Left lung (tissue), 10 donors: ENCODE measurements around the gene GMIP. TPM values are rescaled to one million over a fixed set of nuclear protein-coding genes. Genes with fewer than 3 reads are reported as not detected.
A peak's percentile ranks its signal among the peaks of the same experiment; 100 is the strongest.

Experiments used
- ATAC-seq: fragments of 200-7000 bp; cut with Tn5 transposase; one replicate; pipeline ENCODE4 v1.9.1; 2020; ENCODE audit warnings: moderate library complexity
- DNase-seq, 4 donors: peaks; one replicate each; pipeline ENCODE4 v3.0.0-alpha.2; 2013 to 2020
- H3K27ac ChIP-seq, 2 donors: fragments of 200-600 bp; sonication (generic) in 1 of 2; one replicate each; pipeline versions ENCODE4 v1.5.0 to v1.8.0; 2020 to 2021
- H3K27me3 ChIP-seq, 2 donors: fragments of 200-600 bp; sonication (generic) in 1 of 2; one replicate each; pipeline versions ENCODE4 v1.5.0 to v1.8.0; 2020 to 2021
- H3K36me3 ChIP-seq, 2 donors: fragments of 200-600 bp; sonication (generic) in 1 of 2; one replicate each; pipeline versions ENCODE4 v1.5.0 to v1.8.0; 2020 to 2021
- H3K4me1 ChIP-seq, 2 donors: fragments of 200-600 bp; one replicate each; pipeline ENCODE4 v1.8.0; 2021
- H3K4me3 ChIP-seq, 2 donors: fragments of 200-600 bp; sonication (generic) in 1 of 2; one replicate each; pipeline versions ENCODE4 v1.5.0 to v1.8.0; 2020 to 2021; ENCODE audit warnings: mild to moderate bottlenecking in 1 of 2
- H3K9me3 ChIP-seq, 2 donors: fragments of 200-600 bp; sonication (generic) in 1 of 2; one replicate each; pipeline versions ENCODE4 v1.5.0 to v1.8.0; 2020 to 2021
- CTCF ChIP-seq, 2 donors: fragments of 200-600 bp; sonication (generic) in 1 of 2; IDR thresholded peaks; one replicate each; pipeline versions ENCODE4 v1.5.0 to v1.8.0; 2021; ENCODE audit warnings: antibody characterized with exemption in 2 of 2
- intact Hi-C, 2 donors: fragments of 100-400 bp; cut with DNase I; formaldehyde crosslinking; loops; one replicate each; pipeline versions ENCODE4 v1.11.2 to v1.14.2; 2022
- polyA plus RNA-seq, 6 donors: library from polyadenylated mRNA; unstranded; fragments of 120-200 nt; gene quantifications; one replicate each; pipeline ENCODE4 v1.2.1, GENCODE V29; 2013; ENCODE audit not compliant: insufficient read length in 6 of 6
- total RNA-seq, 2 donors: library from RNA; stranded (reverse); fragmentation: NEBNext Ultra II Directional; extraction: Animal tissue kit (Norgen Biotek cat#: 25700); gene quantifications; one replicate each; pipeline ENCODE4 v1.2.1, GENCODE V29; 2021
- donor health status: DM: no; HTN: yes; CAD: no.
- donor health status: DM: no; HTN: no; CAD: no.

Gene GMIP
- total and polyA plus RNA-seq, 8 donors: 9.1 to 57.2 (median 11.1) TPM

GRCh38 chr19:19595171-19595701, 48.2 kb downstream of the GMIP start:
- Histone ChIP-seq H3K36me3 (no peaks in the 10 kb centered on the region), H3K4me3 (no peak overlapping the region), H3K9me3 (no peaks in the 10 kb centered on the region), H3K4me1 (peaks cover 10 to 35% of the 10 kb centered on the region in 2 donors), H3K27me3 (no peaks in the 10 kb centered on the region), H3K27ac (peak overlapping the region; percentile 17 to 34)
- no peak for TF ChIP-seq CTCF (IDR thresholded peaks at IDR 0.05)
- intact Hi-C loops: no loop called here
- ATAC-seq: peak; percentile 80
- DNase-seq: peak; percentile 28 to 89 (median 50)

- intact Hi-C loops: no loop called here
- DNase-seq (no peak), ATAC-seq (no peak)
- Histone ChIP-seq H3K27ac (peak overlapping the region in 1 of 2 donors; percentile 34), H3K36me3 (no peaks in the 10 kb centered on the region), H3K27me3 (no peaks in the 10 kb centered on the region), H3K9me3 (no peaks in the 10 kb centered on the region), H3K4me3 (no peak overlapping the region), H3K4me1 (peaks cover 10 to 35% of the 10 kb centered on the region in 2 donors)
- no peak for TF ChIP-seq CTCF (IDR thresholded peaks at IDR 0.05)
These were observed 49.1 kb downstream of the GMIP start for GRCh38 chr19:19594381-19594780.

- ATAC-seq (no peak), DNase-seq (peak in 1 of 4 donors; percentile 57)
- H3K27ac ChIP-seq: no peak overlapping the region
- peaks cover 10 to 35% of the 10 kb centered on the region in 2 donors for H3K4me1 ChIP-seq
- intact Hi-C loops: no loop called here
- no peaks in the 10 kb centered on the region for H3K27me3 ChIP-seq
- no peaks in the 10 kb centered on the region for H3K36me3 ChIP-seq
- H3K4me3 ChIP-seq: no peak overlapping the region
- no peaks in the 10 kb centered on the region for H3K9me3 ChIP-seq
- TF ChIP-seq CTCF (IDR thresholded peaks at IDR 0.05): no peak
These were observed 50.8 kb downstream of the GMIP start for GRCh38 chr19:19592690-19593089.

- Histone ChIP-seq H3K36me3 (no peaks in the 10 kb centered on the region), H3K4me3 (no peak overlapping the region), H3K9me3 (no peaks in the 10 kb centered on the region), H3K27me3 (no peaks in the 10 kb centered on the region), H3K27ac (peak overlapping the region; percentile 65 to 71), H3K4me1 (peaks cover 10 to 35% of the 10 kb centered on the region in 2 donors)
- peak; percentile 69 for ATAC-seq
- no peak for TF ChIP-seq CTCF (IDR thresholded peaks at IDR 0.05)
- intact Hi-C loops: no loop called here
- peak; percentile 51 to 91 (median 73) for DNase-seq
These were observed 52.2 kb downstream of the GMIP start for GRCh38 chr19:19591133-19591825.

GRCh38 chr19:19588546-19588945, 54.9 kb downstream of the GMIP start:
- peaks cover 4 to 18% of the 10 kb centered on the region in 2 donors for H3K4me1 ChIP-seq
- intact Hi-C loops: no loop called here
- no peak for ATAC-seq

More at GRCh38 chr19:19588546-19588945, 54.9 kb downstream of the GMIP start:
- no peaks in the 10 kb centered on the region for H3K27me3 ChIP-seq
- H3K36me3 ChIP-seq: no peaks in the 10 kb centered on the region
- H3K9me3 ChIP-seq: no peaks in the 10 kb centered on the region
- DNase-seq: no peak
- no peak for TF ChIP-seq CTCF (IDR thresholded peaks at IDR 0.05)
- H3K27ac ChIP-seq: no peak overlapping the region
- no peak overlapping the region for H3K4me3 ChIP-seq
